ENCODE data around the gene COL9A1. TPM values are rescaled to one million over a fixed set of nuclear protein-coding genes. Genes with fewer than 3 reads are reported as not detected.

COL9A1 gene
- total RNA-seq, 1 experiment from 2014 or later = not detected

GRCh38 chr6:70184723-70185122, 118.2 kb downstream of the COL9A1 start:
- no peak overlapping the region for H2AFZ ChIP-seq (ENCODE audit: low read depth, low read length, poor library complexity, severe bottlenecking)
- H3K9me2 ChIP-seq (ENCODE audit: insufficient read depth) = no peaks in the 10 kb centered on the region
- H4K20me1 ChIP-seq (ENCODE audit: insufficient read depth) = no peaks in the 10 kb centered on the region
- H3K9ac ChIP-seq (ENCODE audit: low read length) = no peak overlapping the region
- no peak for ATAC-seq
- H3K27me3 ChIP-seq (ENCODE audit: insufficient read depth, low read length) = peaks cover 21% of the 10 kb centered on the region
- H3K4me2 ChIP-seq (ENCODE audit: low read length) = no peak overlapping the region
- no TSS peak for BruUV-seq (replicated peaks)
- CTCF ChIA-PET = no interaction called here
- POLR2A ChIA-PET = no interaction called here
- TF ChIP-seq REST (IDR thresholded peaks at IDR 0.05; ENCODE audit: low read depth) (no peak), ATF3 (IDR thresholded peaks at IDR 0.05) (no peak), MAX (IDR thresholded peaks at IDR 0.05) (no peak), SRF (IDR thresholded peaks at IDR 0.05; ENCODE audit: low read depth) (no peak), EZH2phosphoT487 (IDR thresholded peaks at IDR 0.05; ENCODE audit: borderline replicate concordance) (no peak), ZBTB33 (IDR thresholded peaks at IDR 0.05; ENCODE audit: extremely low read depth, insufficient replicate concordance, low read length) (no peak), JUND (IDR thresholded peaks at IDR 0.05) (no peak), EGR1 (IDR thresholded peaks at IDR 0.05; ENCODE audit: low read depth) (no peak), SIN3A (IDR thresholded peaks at IDR 0.05; ENCODE audit: low read depth) (no peak), CTCF (IDR thresholded peaks at IDR 0.05 in 2 of 3, conservative IDR thresholded peaks at IDR 0.05 in 1 of 3; ENCODE audit: borderline replicate concordance in 1 of 3, insufficient read depth in 1 of 3, low read depth in 2 of 3, low read length in 2 of 3) (no peak), POLR2AphosphoS5 (IDR thresholded peaks at IDR 0.05; ENCODE audit: low read depth, low read length) (no peak), CEBPB (IDR thresholded peaks at IDR 0.05; ENCODE audit: low read depth) (no peak), YY1 (IDR thresholded peaks at IDR 0.05; ENCODE audit: extremely low read depth, insufficient replicate concordance, low read depth, low read length) (no peak), ZFX (IDR thresholded peaks at IDR 0.05) (no peak), CBX3 (IDR thresholded peaks at IDR 0.05; ENCODE audit: low read depth) (no peak)
- H3K9me3 ChIP-seq (ENCODE audit: control insufficient read depth in 1 of 2, insufficient read depth in 1 of 2, low read depth in 1 of 2, low read length in 2 of 2) = no peaks in the 10 kb centered on the region
- intact Hi-C loops (cut with micrococcal nuclease) = no loop called here
- no peaks in the 10 kb centered on the region for H3K79me2 ChIP-seq (ENCODE audit: insufficient read depth, low read length)
- no peak overlapping the region for H3K27ac ChIP-seq (ENCODE audit: low read depth, low read length)
- H3K4me1 ChIP-seq (ENCODE audit: control insufficient read depth in 1 of 2, insufficient read depth in 2 of 2, low read length in 2 of 2) = no peaks in the 10 kb centered on the region
- no peak overlapping the region for H3K4me3 ChIP-seq (replicated peaks in 1 of 2; ENCODE audit: low read depth in 1 of 2, low read length in 2 of 2)
- RAD21 ChIA-PET (ENCODE audit: low non-redundant PET in 1 of 2, low total read pairs in 2 of 2, uncharacterized antibody in 2 of 2, unreplicated experiment in 2 of 2) = no interaction called here
- DNase-seq (ENCODE audit: low read depth, low spot score) = no peak
- H3K36me3 ChIP-seq (ENCODE audit: control insufficient read depth in 1 of 2, insufficient read depth in 2 of 2, low read length in 2 of 2) = no peaks in the 10 kb centered on the region

Data from HCT116 (cell line).